GM19468 (cell line): ENCODE data around the gene CSRP2.
A peak's percentile ranks its signal among the peaks of the same experiment; 100 is the strongest.

Experiments
- ATAC-seq: cut with Tn5 transposase; IDR thresholded peaks from one replicate; pipeline ENCODE4 v1.9.1; 2021; ENCODE audit warnings: mild to moderate bottlenecking, moderate library complexity, moderate number of reproducible peaks; ENCODE audit not compliant: unreplicated experiment; ENCODE audit errors: extremely low read depth

Gene CSRP2

GRCh38 chr12:76864791-76865400 lies 13.9 kb downstream of the CSRP2 start:
- peak; percentile 54 for ATAC-seq

- no peak for ATAC-seq
Observed at GRCh38 chr12:76863837-76864236, 15.0 kb downstream of the CSRP2 start.

- no peak for ATAC-seq
Observed at GRCh38 chr12:76863005-76863670, 15.7 kb downstream of the CSRP2 start.

GRCh38 chr12:76860256-76860655 lies 18.6 kb downstream of the CSRP2 start:
- ATAC-seq: no peak

- no peak for ATAC-seq
Observed at GRCh38 chr12:76859611-76860010, 19.2 kb downstream of the CSRP2 start.

- no peak for ATAC-seq
Observed at GRCh38 chr12:76856018-76856644, 22.7 kb downstream of the CSRP2 start.

GRCh38 chr12:76855271-76855670 lies 23.5 kb downstream of the CSRP2 start:
- ATAC-seq: no peak

GRCh38 chr12:76852106-76852505 lies 26.7 kb downstream of the CSRP2 start:
- ATAC-seq: no peak

- ATAC-seq: no peak
Observed at GRCh38 chr12:76848132-76848531, 30.7 kb downstream of the CSRP2 start.

- ATAC-seq: no peak
Observed at GRCh38 chr12:76847260-76847659, 31.6 kb downstream of the CSRP2 start.

GRCh38 chr12:76836633-76837032 lies 42.2 kb downstream of the CSRP2 start:
- no peak for ATAC-seq

- no peak for ATAC-seq
Observed at GRCh38 chr12:76830436-76830835, 48.4 kb downstream of the CSRP2 start.

GRCh38 chr12:76820888-76821482 lies 57.8 kb downstream of the CSRP2 start:
- ATAC-seq: no peak

GRCh38 chr12:76813972-76814371 lies 64.8 kb downstream of the CSRP2 start:
- no peak for ATAC-seq

- ATAC-seq: no peak
Observed at GRCh38 chr12:76813265-76813664, 65.6 kb downstream of the CSRP2 start.

GRCh38 chr12:76811976-76812375 lies 66.8 kb downstream of the CSRP2 start:
- ATAC-seq: no peak

GRCh38 chr12:76810671-76811419 lies 68.0 kb downstream of the CSRP2 start:
- no peak for ATAC-seq
